CD4-positive, alpha-beta T cell (primary cell): Measurements from ENCODE around the gene RBX1. TPM values are rescaled to one million over a fixed set of nuclear protein-coding genes. Genes with fewer than 3 reads are reported as not detected.
"Not testable (repeated sequence)": the region's sequence is repeated elsewhere in the genome, so short reads cannot be mapped to it uniquely, and the experiment has no call there.

ENCODE experiments used
- ATAC-seq: fragments of 200-7000 bp; cut with Tn5 transposase; one replicate; pipeline ENCODE4 v1.10.0; 2022; ENCODE audit warnings: mild to moderate bottlenecking; ENCODE audit not compliant: poor library complexity
- CTCF ChIA-PET: fragments of 350-600 bp; sonication (Branson Sonifier 250); formaldehyde crosslinking; loops from one replicate; lab custom pipeline; 2021; ENCODE audit warnings: antibody characterized with exemption, inconsistent platforms; lab: Charles Lee
- POLR2A ChIA-PET: fragments of 350-600 bp; sonication (Branson Sonifier 250); formaldehyde crosslinking; loops from one replicate; lab custom pipeline; 2021; ENCODE audit warnings: antibody characterized with exemption, inconsistent platforms; lab: Charles Lee
- DNase-seq, 14 experiments: peaks; one replicate each; pipeline ENCODE4 v3.0.0-alpha.2; 2013 to 2020; ENCODE audit warnings: mixed read lengths in 2 of 14
- H3K27ac ChIP-seq, 2 donors: one replicate each; pipeline versions ENCODE4 v1.5.1 to v1.7.0; 2013; ENCODE audit warnings: low read length in 2 of 2, low read depth in 1 of 2, mild to moderate bottlenecking in 1 of 2
- H3K27me3 ChIP-seq, 2 experiments: 1 replicate in 1 of 2; 2 replicates in 1 of 2; pipeline versions ENCODE4 v1.6.1 to v1.7.0; 2013; ENCODE audit warnings: low read length in 2 of 2, control low read depth in 1 of 2, mild to moderate bottlenecking in 1 of 2, moderate library complexity in 1 of 2; ENCODE audit not compliant: insufficient read depth in 2 of 2, control insufficient read depth in 1 of 2
- H3K36me3 ChIP-seq: one replicate; pipeline ENCODE4 v1.6.1; 2013; ENCODE audit warnings: low read length, control low read depth; ENCODE audit not compliant: insufficient read depth
- H3K4me1 ChIP-seq: one replicate; pipeline ENCODE4 v1.6.1; 2013; ENCODE audit warnings: low read length, control low read depth; ENCODE audit not compliant: insufficient read depth
- H3K4me3 ChIP-seq: one replicate; pipeline ENCODE4 v1.5.1; 2013; ENCODE audit warnings: mild to moderate bottlenecking, low read length, moderate library complexity
- H3K9me3 ChIP-seq, 2 experiments: 1 replicate in 1 of 2; 2 replicates in 1 of 2; pipeline versions ENCODE4 v1.6.1 to v1.7.0; 2013; ENCODE audit warnings: low read length in 2 of 2, mild to moderate bottlenecking in 2 of 2, control low read depth in 1 of 2, moderate library complexity in 1 of 2; ENCODE audit not compliant: control insufficient read depth in 1 of 2, insufficient read depth in 1 of 2
- H3K27ac Mint-ChIP-seq: one replicate; pipeline ENCODE4 v1.8.0; 2020; ENCODE audit warnings: mixed read lengths
- H3K27me3 Mint-ChIP-seq: one replicate; pipeline ENCODE4 v1.8.0; 2021; ENCODE audit warnings: mixed read lengths
- H3K36me3 Mint-ChIP-seq: one replicate; pipeline ENCODE4 v1.8.0; 2021; ENCODE audit warnings: low read depth, mixed read lengths
- H3K4me1 Mint-ChIP-seq: one replicate; pipeline ENCODE4 v1.8.0; 2021; ENCODE audit warnings: low read depth, mixed read lengths
- H3K4me3 Mint-ChIP-seq: one replicate; pipeline ENCODE4 v1.8.0; 2020; ENCODE audit warnings: mild to moderate bottlenecking, mixed read lengths
- H3K9me3 Mint-ChIP-seq: one replicate; pipeline ENCODE4 v1.8.0; 2020; ENCODE audit warnings: mixed read lengths
- intact Hi-C, 2 experiments: fragments of 100-400 bp; cut with DNase I in 1 of 2; cut with micrococcal nuclease in 1 of 2; formaldehyde crosslinking; loops; one replicate each; pipeline versions ENCODE4 v1.15.1 to v1.9.0; 2023 to 2025; cut with DNase I, micrococcal nuclease
- total RNA-seq, 174 experiments: library from RNA in 2 of 174; stranded (reverse) in 2 of 174; gene quantifications; one replicate each; pipeline ENCODE4 v1.2.3 and lab custom pipeline; 2021 to 2026
- TF ChIP-seq, protein P1 (sequence below): fragments of 200-600 bp; IDR thresholded peaks from one replicate; pipeline ENCODE4 v1.8.0; 2022; ENCODE audit warnings: antibody characterized with exemption, mild to moderate bottlenecking

Gene RBX1
- total RNA-seq, 2 experiments from 2014 or later = 19.8 to 21.6 TPM

DNA sequence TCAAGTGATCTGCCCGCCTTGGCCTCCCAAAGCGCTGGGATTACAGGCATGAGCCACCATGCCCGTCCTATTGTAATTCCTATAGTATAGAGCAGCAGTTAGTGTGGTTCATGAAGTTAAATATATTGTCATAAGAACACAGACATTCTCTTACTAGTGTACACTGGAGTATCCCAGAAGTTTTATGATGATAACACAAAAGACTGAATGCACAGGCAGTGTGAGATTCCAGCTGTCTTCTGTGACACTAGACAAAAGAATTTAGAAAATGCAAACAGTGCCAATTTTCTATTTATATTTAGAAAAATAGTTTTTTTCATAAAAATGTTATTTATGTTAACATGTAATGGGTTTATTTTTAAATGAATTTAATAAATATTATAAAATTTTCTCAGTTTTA, 39.4 kb upstream of the RBX1 start:
- no peaks in the 10 kb centered on the region for H3K4me1 ChIP-seq
- ATAC-seq (no peak), DNase-seq (no peak)
- no peaks in the 10 kb centered on the region for H3K27me3 Mint-ChIP-seq
- H3K9me3 Mint-ChIP-seq = no peaks in the 10 kb centered on the region
- no peaks in the 10 kb centered on the region for H3K4me1 Mint-ChIP-seq
- no peak overlapping the region for H3K27ac Mint-ChIP-seq
- H3K27ac ChIP-seq = no peak overlapping the region
- H3K36me3 Mint-ChIP-seq = peaks cover 73% of the 10 kb centered on the region
- TF ChIP-seq, protein P1, sequence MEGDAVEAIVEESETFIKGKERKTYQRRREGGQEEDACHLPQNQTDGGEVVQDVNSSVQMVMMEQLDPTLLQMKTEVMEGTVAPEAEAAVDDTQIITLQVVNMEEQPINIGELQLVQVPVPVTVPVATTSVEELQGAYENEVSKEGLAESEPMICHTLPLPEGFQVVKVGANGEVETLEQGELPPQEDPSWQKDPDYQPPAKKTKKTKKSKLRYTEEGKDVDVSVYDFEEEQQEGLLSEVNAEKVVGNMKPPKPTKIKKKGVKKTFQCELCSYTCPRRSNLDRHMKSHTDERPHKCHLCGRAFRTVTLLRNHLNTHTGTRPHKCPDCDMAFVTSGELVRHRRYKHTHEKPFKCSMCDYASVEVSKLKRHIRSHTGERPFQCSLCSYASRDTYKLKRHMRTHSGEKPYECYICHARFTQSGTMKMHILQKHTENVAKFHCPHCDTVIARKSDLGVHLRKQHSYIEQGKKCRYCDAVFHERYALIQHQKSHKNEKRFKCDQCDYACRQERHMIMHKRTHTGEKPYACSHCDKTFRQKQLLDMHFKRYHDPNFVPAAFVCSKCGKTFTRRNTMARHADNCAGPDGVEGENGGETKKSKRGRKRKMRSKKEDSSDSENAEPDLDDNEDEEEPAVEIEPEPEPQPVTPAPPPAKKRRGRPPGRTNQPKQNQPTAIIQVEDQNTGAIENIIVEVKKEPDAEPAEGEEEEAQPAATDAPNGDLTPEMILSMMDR = no peak
- ChIA-PET POLR2A (no interaction called here), CTCF (no interaction called here)
- H3K4me3 Mint-ChIP-seq = no peak overlapping the region
- no peak overlapping the region for H3K4me3 ChIP-seq
- H3K36me3 ChIP-seq = peaks cover 39% of the 10 kb centered on the region
- intact Hi-C loops = no loop called here
- H3K9me3 ChIP-seq = no peaks in the 10 kb centered on the region
- H3K27me3 ChIP-seq = no peaks in the 10 kb centered on the region

DNA sequence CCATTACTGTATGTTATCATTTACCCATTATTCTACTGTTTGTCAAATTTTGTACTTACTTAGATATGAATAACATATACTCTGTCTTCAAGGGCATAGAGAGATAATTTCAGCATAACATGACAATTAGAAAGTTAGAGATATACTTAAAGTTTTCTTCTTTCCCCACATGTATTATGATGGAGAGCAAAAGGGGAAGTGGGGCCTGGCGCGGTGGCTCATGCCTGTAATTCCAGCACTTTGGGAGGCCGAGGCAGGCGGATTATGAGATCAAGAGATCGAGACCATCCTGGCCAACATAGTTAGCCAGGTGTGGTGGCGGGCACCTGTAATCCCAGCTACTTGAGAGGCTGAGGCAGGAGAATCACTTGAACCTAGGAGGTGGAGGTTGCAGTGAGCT, 38.2 kb upstream of the RBX1 start:
- H3K27ac Mint-ChIP-seq, POLR2A ChIA-PET, H3K9me3 Mint-ChIP-seq, H3K4me1 ChIP-seq, ATAC-seq, H3K4me1 Mint-ChIP-seq, H3K27me3 Mint-ChIP-seq, DNase-seq, intact Hi-C loops, H3K27me3 ChIP-seq, H3K4me3 ChIP-seq, H3K27ac ChIP-seq, H3K9me3 ChIP-seq, H3K4me3 Mint-ChIP-seq: not testable (repeated sequence)
- peaks cover 36% of the 10 kb centered on the region for H3K36me3 ChIP-seq
- CTCF ChIA-PET = interaction anchor here (1.8 kb wide), 1 partner anchor 10 kb away, joined by 10 read pairs; no protein-coding TSS in a partner anchor
- H3K36me3 Mint-ChIP-seq = peaks cover 73% of the 10 kb centered on the region

DNA sequence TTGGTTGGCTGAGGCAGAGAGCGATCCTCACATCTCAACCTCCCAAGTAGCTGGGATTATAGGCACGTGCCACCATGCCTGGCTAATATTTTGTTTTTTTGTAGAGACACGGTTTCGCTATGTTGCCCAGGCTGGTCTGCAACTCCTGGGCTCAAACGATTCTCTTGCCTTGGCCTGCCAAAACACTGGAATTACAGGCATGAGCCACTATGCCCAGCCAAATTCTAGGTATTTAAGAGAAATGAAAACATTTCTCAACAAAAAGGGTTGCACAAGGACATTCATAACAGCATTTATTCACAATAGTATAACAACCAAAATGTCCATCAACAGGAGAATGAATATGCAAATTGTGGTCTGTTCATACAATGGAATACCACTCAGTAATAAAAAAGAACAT, 31.7 kb upstream of the RBX1 start:
- CTCF ChIA-PET = no interaction called here
- H3K27ac Mint-ChIP-seq = no peak overlapping the region

More for the DNA sequence above, 31.7 kb upstream of the RBX1 start:
- H3K4me3 ChIP-seq = no peak overlapping the region
- TF ChIP-seq, protein P1 = no peak
- ATAC-seq (no peak), DNase-seq (no peak)
- H3K4me1 ChIP-seq = peaks cover 3% of the 10 kb centered on the region
- no peaks in the 10 kb centered on the region for H3K9me3 Mint-ChIP-seq
- H3K4me3 Mint-ChIP-seq = no peak overlapping the region
- H3K36me3 Mint-ChIP-seq = peaks cover 48% of the 10 kb centered on the region
- no peaks in the 10 kb centered on the region for H3K9me3 ChIP-seq
- POLR2A ChIA-PET = no interaction called here
- no peaks in the 10 kb centered on the region for H3K27me3 ChIP-seq
- peaks cover 20% of the 10 kb centered on the region for H3K36me3 ChIP-seq
- no peak overlapping the region for H3K27ac ChIP-seq
- peaks cover 5% of the 10 kb centered on the region for H3K4me1 Mint-ChIP-seq
- intact Hi-C loops = no loop called here
- H3K27me3 Mint-ChIP-seq = no peaks in the 10 kb centered on the region
